ENCODE results near the gene MAML1.
A peak's percentile ranks its signal among the peaks of the same experiment; 100 is the strongest.
"Not testable (repeated sequence)": the region's sequence is repeated elsewhere in the genome, so short reads cannot be mapped to it uniquely, and the experiment has no call there.

Gene MAML1, protein sequence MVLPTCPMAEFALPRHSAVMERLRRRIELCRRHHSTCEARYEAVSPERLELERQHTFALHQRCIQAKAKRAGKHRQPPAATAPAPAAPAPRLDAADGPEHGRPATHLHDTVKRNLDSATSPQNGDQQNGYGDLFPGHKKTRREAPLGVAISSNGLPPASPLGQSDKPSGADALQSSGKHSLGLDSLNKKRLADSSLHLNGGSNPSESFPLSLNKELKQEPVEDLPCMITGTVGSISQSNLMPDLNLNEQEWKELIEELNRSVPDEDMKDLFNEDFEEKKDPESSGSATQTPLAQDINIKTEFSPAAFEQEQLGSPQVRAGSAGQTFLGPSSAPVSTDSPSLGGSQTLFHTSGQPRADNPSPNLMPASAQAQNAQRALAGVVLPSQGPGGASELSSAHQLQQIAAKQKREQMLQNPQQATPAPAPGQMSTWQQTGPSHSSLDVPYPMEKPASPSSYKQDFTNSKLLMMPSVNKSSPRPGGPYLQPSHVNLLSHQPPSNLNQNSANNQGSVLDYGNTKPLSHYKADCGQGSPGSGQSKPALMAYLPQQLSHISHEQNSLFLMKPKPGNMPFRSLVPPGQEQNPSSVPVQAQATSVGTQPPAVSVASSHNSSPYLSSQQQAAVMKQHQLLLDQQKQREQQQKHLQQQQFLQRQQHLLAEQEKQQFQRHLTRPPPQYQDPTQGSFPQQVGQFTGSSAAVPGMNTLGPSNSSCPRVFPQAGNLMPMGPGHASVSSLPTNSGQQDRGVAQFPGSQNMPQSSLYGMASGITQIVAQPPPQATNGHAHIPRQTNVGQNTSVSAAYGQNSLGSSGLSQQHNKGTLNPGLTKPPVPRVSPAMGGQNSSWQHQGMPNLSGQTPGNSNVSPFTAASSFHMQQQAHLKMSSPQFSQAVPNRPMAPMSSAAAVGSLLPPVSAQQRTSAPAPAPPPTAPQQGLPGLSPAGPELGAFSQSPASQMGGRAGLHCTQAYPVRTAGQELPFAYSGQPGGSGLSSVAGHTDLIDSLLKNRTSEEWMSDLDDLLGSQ

DNA sequence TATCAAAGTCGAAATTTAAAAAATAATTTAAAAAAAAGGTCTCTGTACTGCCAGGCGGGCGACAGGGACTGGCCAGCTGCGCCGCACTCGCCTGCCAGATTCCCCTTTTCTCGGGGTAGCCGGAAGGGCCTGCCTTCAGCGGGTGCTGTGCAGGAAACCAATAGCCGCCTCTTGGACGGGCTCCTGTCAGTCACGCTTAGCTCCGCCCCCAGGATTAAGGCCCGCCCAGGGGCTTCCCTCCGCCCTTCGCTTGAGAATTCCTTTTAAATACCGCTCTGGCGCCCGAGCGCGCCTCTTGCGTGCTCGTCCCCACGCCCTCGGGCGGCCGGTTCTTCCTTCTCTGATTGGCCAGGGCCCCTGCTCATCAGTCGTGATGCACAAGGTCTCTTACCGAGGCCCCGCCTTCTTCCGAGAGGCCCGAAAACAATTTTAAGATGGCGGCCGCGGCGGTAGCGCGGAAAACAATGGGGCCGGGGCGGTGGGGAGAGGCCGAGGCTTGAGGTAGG is at the start of gene MAML1:
MAML1 (plus strand) TSS at position 411 of the 506 bp plus-strand sequence. CDS start 291 bp downstream, outside the sequence.
- DNase-seq: peak; percentile 100

DNA sequence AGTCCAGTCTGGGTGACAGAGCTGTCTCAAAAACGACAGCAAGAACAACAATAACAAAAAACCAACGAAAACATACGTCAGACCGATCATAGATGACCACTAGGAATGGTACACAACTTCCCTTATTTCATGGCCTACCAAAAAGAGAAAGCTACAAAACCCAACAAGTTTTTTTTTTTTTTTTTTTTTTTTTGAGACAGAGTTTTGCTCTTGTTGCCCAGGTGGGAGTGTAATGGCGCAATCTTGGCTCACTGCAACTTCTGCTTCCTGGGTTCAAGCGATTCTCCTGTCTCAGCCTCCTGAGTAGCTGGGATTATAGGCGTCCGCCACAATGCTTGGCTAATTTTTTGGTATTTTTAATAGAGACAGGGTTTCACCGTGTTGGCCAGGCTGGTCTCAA is 43.4 kb upstream of the MAML1 start:
- DNase-seq: not testable (repeated sequence)

DNA sequence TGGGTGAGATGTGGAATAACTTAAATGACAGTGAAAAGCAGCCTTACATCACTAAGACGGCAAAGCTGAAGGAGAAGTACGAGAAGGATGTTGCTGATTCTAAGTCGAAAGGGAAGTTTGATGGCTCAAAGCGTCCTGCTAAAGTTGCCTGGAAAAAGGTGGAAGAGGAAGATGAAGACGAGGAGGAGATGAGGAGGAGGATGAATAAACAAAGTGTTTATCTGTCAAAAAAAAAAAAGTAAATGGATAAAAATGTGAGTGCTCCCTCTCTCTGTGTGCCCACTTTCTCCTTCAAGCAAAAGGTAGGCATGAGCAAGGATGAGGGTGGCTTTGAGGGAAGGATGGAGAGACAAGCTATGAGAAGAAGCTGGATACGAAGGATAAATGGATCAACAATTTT is 38.1 kb upstream of the MAML1 start:
- DNase-seq: no peak

DNA sequence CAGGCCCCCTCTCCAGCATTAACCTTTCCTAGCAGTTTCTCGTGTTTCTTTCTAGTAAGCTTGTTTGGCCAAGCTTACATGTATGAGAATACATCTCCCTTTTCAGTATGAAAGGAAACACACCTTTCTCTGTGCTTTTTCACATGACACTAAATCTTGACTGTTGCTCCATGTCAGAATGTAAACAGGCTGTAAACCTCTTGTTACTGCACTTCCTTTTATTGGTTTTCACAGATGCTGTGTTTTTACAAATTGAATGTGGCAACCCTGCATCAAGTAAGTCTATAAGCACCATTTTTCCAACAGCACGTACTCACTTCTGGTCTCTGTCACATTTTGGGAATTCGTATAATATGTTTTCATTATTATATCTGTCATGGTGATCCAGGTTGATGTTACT is 36.0 kb upstream of the MAML1 start:
- DNase-seq: no peak

DNA sequence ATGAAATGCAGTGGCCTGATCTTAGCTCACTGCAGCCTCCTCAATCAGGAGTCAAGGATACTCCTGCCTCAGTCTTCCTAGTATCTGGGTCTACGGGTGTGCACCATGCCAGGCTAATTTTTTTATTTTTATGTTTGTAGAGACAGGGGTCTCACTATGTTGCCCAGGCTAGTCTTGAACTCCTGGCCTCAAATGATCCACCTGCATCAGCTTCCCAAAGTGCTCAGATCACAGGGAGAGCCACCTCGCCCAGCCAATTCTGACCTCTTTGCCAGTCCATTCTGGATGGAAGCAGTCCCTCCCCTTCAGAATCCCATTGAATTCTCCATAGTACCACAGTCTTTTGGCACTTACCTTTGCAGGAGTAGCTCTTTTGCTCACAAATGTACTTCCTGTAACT is 35.5 kb upstream of the MAML1 start:
- no peak for DNase-seq

DNA sequence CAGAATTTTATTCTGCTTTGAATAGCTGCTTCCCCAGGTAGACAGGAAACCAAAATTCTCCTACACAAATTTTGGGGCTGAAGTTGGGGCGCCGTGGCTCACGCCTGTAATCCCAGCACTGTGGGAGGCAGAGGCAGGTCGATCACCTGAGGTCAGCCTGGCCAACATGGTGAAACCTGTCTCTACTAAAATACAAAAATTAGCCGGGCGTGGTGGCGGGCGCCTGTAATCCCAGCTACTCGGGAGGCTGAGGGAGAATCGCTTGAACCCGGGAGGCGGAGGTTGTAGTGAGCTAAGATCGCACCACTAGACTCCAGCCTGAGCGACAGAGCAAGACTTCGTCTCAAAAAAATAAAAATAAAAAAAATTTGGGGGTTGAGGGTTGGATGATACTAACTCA is 35.1 kb upstream of the MAML1 start:
- not testable (repeated sequence) for DNase-seq

DNA sequence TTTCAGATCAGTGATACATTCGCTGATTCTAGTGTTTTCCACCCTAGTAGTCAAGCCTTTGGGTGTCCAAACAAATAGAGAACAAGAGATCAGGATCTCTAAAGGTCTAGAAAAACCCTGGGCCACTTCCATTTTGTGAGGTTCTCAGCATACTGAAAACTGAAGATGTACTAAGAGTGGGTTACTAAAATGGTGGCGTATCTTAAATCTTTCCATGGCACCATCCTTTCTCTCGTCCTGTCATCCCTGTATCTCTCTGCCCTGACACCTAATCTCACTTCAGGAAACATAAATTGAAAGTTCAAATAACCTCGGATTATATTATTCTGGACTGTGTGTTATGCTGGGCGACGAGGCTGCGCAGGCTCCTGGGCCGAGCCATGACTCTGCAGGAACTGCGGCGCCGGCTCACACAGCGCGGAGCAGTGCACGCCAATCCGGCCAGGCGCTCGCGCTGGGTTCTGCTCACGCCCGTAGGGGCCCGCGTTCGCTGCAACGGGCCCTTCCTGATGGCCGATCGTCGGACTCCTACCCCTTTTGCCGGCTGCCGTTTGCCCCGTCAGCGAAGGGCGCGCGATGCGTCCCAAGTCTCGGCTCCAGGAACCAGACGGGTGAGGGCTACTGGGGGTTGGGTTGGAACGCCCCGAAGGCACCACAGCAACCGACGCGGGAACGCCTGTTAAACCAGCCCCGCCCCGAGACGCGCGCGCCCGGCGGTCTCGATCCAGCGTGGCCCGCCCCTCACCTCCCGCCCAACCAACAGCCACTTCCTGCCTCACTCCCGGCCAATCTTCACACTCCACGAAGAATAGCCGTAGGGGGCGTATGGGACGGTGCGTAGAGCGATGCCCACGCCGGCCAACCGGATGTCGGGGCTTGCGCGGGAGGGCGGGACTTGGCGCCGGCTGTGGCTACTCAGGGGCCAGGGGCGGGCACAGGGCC is 34.4 kb upstream of the MAML1 start:
- DNase-seq: peak; percentile 99

DNA sequence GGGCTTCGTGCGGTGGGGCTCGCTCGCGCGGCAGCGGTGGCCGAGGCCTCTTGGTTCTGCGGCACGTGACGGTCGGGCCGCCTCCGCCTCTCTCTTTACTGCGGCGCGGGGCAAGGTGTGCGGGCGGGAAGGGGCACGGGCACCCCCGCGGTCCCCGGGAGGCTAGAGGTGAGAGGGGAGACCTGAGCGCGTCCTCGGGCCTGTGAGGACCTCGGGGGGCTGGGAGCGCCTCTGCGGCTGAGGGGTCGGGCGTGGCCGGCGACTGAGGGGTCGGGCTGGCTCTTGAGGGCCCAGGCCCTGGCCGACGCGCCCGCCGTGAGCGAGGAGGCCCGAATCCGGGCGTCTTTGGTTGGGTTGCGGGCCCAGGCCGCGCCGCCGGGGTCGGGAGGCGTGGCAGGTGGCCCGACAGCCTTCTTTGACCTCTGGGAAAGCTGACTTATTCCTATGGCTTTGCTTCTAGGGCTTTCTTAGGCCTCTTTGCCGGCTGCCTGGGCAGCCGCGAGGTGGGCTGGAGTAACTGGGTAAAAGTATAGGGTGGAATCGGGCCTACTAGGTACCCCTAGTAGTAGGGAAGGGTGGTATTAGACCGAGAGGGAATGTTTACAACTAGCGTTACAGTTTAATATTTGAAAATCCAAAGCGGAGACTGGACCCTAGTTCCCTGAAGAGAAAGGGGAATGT is 33.5 kb upstream of the MAML1 start, which contains the start of gene CANX:
CANX (plus strand) TSS at position 33 of the 681 bp plus-strand sequence. CDS start 6,715 bp downstream, outside the sequence.
- DNase-seq: no peak

DNA sequence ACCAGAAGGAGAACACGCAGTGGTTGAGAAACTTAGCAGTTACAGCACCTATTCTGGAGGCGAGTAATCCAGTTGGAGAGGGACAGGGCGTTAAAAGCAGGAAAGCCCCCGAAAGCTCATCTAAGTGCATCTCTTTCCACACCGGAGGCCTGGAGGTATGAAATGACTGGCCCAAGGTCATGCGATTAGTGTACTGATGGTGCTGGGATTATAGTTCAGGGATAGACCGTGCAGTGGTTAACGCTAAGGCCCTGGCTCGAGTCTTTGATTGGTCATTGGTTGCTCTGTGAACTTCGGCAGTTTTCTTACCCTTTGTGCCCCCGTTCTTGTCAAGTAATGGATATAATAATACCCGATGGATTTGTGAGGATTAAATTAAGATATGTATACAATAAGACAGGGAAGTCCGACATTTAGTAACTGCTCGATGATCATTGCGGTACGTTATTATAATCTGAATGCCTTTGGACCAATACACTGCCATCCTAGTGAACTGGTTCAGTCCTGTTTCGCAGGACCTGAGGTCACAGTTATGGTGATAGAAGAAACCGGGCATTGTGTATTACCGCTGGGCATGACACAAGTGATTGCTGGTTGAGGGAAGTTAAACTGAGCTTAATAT is 32.9 kb upstream of the MAML1 start:
- DNase-seq: peak; percentile 79

DNA sequence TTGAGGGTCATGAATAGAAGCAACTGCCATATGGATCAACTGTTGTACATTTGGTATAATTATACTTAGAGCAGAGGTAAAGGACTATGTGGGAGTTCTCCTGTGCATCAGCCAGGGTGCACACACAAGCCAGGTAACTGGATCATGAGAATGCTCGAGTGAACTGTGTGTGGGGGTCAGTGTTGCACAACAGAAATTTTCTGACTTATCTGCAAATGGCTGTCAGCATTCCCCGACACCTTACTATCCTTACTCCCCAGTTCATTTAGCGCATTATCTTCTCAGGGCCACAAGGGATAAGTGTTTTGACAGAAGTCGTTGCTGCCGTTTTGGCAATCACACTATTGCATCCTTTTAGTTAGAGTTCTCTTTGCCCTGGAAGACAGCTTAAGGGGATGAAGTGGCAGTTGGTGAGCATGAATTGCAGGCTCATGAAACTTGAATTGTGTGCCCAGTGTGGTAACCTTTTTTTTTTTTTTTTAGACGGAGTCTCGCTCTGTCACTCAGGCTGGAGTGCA is 32.2 kb upstream of the MAML1 start:
- peak; percentile 42 for DNase-seq

DNA sequence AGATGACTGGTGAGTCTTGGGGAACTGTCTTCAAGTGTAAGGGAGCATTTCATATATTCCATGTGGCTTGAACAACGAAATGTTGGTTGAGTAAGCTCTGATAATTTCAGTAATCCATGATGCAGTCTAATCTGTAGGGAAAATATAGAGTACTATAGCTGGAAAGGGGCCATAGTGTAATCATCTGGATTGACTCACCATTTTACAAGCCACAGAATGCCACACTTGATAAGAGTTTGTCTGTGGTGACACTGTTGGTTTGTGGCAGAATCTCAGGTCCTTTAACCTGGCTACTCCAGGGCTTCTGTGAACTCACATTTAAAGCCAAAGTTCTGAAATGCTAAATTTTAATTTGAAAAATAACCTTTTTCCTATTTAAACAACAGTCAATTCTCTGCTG is 16.3 kb upstream of the MAML1 start:
- peak; percentile 36 for DNase-seq

DNA sequence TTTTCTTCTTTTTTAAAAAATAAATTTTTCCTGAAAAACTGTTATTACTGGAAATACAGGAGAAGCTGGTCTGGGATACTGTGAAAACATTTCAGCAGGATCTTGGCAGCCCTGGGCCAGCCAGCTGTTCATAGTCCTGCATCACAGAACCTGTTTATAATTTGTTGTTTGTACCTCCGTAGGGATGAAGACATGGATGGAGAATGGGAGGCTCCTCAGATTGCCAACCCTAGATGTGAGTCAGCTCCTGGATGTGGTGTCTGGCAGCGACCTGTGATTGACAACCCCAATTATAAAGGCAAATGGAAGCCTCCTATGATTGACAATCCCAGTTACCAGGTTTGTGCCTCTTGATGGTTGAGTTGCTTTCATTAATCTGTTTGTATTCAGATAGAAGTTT is 12.4 kb upstream of the MAML1 start:
- no peak for DNase-seq

DNA sequence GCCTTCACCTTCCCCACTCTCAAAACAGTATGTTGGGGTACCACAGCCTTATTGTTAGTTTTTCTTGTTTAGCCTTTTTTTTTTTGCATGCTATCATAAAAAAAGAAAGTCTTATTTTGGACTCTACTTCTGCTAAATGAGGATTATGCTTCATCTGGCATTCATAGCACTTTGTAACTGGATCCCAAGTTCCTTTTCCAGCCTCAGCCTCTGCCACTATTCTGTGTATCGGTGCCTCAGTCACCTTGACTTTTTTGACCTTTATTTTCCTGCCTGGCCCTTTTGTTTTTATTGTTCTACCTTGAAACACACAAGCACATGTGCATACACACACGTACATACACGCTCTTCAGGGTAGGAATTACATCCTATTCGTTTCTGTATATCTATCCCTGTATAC is 8.5 kb upstream of the MAML1 start:
- DNase-seq: no peak

DNA sequence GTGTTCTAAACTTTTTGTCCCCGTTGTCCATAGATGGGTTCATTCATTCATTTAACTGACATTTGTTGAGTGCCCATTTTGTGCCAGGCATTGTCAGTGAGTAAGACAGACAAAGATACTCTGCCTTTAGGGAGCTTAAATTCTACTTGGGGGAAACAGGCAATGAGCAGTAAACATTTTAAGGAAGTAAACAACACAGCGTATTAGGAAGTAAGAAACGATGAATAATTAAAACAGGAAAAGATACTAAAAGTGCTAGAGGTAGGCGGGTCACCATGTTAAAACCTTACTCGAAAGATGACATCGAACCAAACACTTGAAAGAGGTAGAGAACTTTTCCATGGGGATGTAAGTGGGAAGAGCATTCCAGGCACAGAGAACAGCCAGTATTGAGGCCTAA is 5.5 kb upstream of the MAML1 start:
- no peak for DNase-seq

DNA sequence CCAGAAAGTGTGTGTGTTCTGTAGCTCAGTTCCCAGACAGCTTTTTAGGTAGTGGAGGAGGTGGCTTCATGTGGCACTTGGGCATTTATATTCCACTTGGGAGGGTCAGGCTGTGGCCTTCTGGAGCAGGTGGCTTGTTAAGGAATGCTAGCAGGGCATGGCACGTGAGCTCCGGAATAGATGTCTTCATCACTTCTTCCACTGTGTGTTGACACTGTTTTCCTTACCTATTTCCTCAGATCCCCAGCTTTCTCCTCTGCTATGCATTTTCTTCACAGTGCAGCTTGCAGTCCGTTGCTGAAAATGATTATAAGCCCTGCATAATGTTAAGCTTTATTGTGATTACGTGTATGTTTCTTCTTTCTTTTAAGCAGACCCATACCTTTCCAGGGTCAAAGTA is 3.3 kb upstream of the MAML1 start:
- no peak for DNase-seq

DNA sequence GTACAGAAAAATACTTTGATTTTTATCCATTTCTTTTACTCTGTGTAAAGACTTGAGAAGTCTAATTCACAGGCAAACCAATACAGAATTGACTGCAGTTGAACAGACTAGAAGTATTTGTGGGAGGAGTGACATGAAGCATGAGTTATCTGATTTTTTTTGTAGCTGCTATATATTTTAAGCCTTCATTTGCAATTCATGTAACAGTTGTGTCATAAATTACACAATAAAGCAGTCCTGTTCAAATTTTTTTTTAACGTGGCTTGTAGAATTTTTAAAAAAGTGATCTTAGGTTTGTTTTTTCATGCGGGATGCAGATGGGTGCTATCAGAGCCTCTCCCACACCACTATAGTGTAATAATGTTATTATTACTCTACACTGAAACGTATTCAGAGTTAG is 2.9 kb upstream of the MAML1 start:
- DNase-seq: peak; percentile 8

DNA sequence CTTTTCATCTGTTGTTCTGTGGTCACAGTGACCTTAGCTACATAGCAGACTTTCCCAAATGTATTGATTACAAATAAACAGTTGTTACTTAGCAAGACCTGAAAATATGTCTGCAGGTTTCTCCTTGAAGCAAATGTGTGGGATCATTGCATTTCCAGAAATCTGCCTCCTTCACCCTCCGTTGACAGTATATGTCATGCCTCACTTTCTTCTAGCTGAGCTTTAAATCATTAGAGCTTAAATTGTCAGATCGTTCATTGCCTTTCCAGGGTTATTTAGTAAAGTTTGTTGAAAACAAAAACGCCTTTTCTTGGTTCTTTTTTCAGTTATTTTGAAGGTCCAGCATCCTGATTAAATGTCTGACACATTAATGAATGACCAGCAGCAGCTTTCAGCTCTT is 2.3 kb upstream of the MAML1 start:
- no peak for DNase-seq

DNA sequence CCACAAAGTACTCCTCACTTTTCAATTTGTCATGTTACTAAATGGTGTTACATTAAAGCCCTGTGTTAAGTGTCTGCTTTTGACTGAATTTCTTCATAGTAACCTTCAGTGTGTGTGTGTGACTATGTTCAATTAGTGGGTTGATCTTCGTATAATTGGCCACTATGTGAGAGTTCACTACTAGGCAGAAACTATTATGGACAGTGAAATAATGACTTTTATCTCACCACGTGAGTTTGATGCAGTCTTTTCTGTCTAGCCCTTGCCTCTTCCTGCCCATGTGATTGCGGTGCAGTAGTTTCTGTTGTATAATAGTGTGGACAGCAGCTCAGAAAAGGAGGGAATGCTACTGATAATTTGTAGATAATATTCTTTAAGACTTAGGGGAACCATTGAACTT is 1.8 kb upstream of the MAML1 start:
- DNase-seq: peak; percentile 55

DNA sequence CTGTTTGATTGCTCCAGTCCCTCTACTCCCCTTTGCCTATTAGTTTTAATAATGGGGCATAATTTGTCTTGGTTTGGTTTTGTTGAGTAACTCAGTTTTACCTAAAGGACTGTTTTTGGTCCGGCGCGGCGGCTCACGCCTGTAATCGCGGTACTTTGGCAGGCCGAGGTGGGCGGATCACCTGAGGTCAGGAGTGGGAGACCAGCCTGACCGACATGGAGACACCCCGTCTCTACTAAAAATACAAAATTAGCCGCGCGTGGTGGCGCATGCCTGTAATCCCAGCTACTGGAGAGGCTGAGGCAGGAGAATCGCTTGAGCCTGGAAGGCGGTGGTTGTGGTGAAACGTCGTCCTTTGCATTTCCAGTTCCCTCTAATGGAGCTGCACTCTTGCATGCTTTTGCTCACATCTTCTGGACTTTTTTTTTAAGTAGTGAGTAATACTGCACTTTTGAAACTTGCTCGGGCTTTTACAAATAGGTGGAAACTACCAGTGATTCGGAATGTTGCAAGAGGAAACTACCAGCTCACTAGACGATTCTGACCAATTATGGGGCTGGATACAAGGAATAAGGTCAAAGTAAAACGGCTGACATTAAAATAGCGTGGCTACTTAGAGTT is 721 bp upstream of the MAML1 start:
- no peak for DNase-seq
